Posterior vena cava (tissue), 2 donors: Measurements from ENCODE around the gene BCL10. TPM values are rescaled to one million over a fixed set of nuclear protein-coding genes. Genes with fewer than 3 reads are reported as not detected.

Source experiments
- DNase-seq: peaks from one replicate; pipeline ENCODE4 v3.0.0-alpha.2; 2020; ENCODE audit warnings: low spot score
- intact Hi-C, 2 donors: fragments of 100-400 bp; cut with DNase I; formaldehyde crosslinking; loops; one replicate each; pipeline versions ENCODE4 v1.14.1 to v1.14.2; 2022 to 2023
- long read RNA-seq, 2 donors: library from polyadenylated mRNA; unstranded; transcript quantifications; one replicate each; pipeline ENCODE4 v2.0.0, GENCODE V29; 2020 to 2021
- total RNA-seq, 2 donors: library from RNA; stranded (reverse); fragmentation: NEBNext Ultra II Directional; extraction: Animal tissue kit (Norgen Biotek cat#: 25700); gene quantifications; one replicate each; pipeline ENCODE4 v1.2.1, GENCODE V29; 2021
- donor health status: DM: yes; HTN: yes; CAD: no.
- donor health status: DM: yes; HTN: yes; CAD: no.

Gene BCL10
- total RNA-seq, result 10 to 100 TPM; 17.0 to 22.1 TPM
- long read RNA-seq, donor 1, transcript BCL10-203 (3 exons, 2,833 nt), result major isoform, 12 of 15 reads
- long read RNA-seq, donor 1, partial matches to known transcripts, result 0 of 15 reads
- long read RNA-seq, donor 1, other reads (novel, unspliced or antisense), result 3 of 15 reads
- long read RNA-seq, donor 2, transcript BCL10-203 (3 exons, 2,833 nt), result major isoform, 21 of 24 reads
- long read RNA-seq, donor 2, partial matches to known transcripts, result 1 of 24 reads
- long read RNA-seq, donor 2, other reads (novel, unspliced or antisense), result 1 of 24 reads

DNA sequence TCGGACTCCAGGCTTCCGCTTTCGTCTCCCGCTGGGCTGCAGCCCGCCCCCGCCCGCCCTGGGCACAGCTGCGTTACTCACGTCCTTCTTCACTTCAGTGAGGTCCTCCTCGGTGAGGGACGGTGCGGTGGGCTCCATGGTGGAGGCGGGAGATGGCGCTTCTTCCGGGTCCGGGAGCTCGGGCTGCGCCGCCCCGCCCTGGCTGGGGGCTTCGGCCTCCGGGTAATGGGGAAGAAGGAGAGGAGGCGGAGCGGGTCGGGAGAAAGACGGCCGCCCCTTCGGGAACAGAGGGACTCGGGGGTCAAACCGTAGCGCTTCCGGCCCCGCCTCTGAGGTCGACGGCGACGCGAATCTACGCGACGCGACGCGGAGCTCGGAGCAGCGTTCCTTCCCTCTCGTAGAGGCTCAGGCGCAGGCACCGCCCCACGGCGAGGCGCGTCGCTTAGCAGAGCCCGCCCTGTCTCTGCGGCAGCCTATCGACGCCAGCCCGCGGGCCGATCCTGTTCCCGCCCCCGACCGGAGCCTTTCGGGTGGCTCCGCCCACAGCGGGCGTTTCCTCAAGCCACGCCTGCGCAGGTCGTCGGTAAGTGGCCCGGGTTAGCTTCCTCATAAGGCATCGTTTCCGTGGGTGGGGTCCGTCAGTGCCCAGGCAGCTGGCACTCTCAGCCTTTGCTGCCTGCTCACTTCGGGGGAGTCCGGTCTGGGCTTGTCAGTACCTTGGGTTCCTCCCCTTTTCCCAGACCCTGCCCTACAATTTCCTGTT lies at the start of gene BCL10:
TSS of gene BCL10 (minus strand) at position 418 of the 763 bp plus-strand sequence. CDS start at position 138, 280 bp downstream.
- intact Hi-C loops, result no loop called here
- DNase-seq, result peak; percentile 100

DNA sequence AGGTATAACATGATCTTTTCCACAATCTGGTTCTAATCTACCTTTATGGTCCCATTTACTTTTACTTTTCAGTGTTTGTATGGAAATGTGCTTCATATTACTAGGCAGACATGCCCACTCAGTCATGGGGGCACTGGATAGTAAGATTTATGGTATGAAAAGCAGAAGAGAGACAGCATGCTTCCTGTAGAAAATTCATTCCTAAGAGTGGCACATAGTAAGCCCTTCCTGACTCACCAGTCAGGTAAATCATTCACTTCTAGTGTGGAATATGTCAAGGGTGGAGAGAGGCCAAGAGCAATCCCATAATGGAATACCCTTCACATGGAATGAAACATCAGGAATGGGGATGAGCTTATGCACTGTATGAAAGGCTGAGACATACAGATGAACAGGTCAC lies 49.5 kb upstream of the BCL10 start:
- intact Hi-C loops, result loop anchor here in 1 of 2 donors (5.0 kb wide), 1 partner anchor 71 kb away; no protein-coding TSS in a partner anchor
- no peak for DNase-seq

DNA sequence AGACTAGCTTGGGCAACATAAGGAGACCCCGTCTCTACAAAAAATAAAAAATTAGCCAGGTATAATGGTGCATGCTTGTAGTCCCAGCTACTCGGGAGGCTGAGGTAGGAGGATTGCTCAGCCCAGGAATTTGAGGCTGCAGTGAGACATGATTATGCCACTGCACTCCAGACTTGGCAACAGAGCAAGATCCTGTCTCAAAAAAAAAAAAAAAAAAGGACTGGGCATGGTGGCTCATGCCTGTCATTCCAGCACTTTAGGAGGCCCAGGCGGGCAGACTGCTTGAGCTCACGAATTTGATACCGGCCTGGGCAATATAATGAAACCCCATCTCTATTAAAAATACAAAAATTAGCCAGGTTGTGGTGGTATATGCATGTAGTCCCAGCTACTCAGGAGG lies 47.3 kb upstream of the BCL10 start:
- no peak for DNase-seq
- intact Hi-C loops, result no loop called here

DNA sequence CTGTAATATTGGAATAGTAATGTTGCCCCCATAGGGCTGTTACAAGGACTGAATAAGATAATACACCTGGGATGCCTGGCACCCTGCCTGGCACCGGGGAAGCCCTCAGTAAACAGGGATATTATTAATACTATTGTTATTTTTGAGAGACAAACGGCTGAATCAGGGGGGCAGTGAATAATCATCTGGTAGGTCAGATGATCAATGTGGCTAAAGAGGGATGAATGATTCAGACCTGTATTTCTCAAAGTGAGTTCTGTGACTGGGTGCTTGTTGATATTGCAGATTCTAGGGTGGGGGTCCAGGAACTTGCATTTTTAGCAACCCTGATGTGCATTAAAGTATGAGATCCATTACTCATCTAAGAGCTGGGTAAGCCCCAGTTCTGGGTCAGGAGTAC lies 46.2 kb upstream of the BCL10 start:
- intact Hi-C loops, result no loop called here
- DNase-seq, result no peak

DNA sequence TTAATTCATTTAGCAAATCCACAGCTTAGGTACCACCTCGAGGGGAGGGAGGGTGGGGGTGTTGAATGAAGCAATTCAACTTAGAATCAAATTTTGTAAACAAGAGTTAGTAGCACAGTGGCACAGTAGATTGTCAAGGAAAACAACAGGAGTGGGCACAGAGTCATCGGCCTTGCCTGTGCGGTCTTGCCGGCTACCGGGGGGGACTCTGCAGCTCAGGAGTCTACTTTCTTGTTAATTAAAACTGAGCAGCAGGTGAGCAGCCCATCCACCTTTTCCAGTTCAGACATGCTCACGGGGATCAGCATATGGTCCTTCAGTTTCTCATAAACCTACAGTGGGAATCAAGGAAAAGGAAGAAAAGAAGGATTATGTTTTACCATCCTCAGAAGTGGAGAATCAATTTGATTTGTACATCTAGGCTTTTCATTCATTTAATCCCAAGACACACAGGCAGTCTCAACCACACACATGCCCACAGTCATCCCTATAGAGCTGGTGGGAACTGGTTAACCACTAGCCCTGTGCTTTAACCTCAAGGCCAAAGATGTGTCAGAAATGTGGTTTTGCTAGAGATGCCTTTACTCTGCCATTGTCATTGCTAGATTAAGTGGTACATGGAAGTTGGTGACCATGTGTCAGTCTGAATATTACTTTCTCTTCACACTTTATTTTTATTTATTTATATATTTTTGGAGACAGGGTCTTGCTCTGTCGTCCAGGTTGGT lies 45.0 kb upstream of the BCL10 start:
- intact Hi-C loops, result no loop called here
- DNase-seq, result no peak

DNA sequence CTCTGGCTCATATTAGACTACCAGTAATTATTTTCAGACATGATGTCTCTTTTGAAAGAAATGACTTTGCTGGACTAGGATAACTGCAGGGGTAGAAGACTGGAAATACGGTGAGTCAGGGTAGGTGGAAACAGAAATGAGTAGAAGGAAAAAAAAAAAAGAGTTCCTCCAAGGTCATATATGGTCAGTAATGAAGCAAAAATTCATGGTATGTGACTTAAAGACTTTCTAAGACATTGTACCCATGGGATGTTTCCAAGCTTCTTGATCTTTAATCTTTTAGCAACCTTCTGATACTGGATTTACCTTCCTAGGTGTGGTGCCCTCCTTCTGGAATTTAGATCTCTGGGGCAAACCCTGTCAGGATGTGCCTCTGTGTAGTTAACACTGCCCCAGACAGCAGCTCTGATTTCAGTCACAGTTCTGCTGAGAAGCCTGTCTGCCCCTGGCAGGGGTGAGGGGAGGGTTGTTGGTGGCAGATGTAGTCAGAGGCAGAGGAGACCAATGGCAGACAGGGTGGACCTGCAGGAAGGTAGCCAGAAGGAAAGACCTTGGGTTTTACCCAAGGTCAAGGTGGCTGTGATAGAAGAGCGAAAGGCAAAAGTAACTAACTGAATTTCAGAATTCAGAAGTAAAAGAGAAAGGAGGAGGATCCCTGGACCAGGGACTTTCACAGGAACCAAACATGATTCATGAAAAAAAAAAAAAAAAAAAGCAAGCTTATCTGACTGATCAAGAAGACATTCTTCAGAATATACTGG lies 44.1 kb upstream of the BCL10 start:
- intact Hi-C loops, result no loop called here
- DNase-seq, result no peak

DNA sequence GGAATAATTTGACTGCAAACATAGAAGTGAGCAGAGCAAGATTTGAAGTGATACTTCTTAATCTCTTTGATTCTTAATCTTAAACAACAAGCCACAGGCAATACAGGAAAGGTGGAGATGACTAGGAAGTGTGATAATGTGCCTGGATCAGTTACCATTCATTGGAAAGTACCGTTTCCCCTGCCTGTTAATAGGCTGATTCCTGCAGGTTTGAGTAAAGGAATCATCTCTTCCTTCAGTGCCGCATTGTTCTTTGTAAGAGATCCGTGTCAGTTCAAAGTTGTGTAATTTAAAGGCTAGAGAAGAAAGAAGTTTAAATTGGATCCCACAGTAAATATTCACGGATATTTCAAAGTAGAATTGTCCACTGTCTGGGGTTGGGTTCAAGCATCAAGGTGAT lies 43.5 kb upstream of the BCL10 start:
- intact Hi-C loops, result loop anchor here in 1 of 2 donors (10.0 kb wide), 1 partner anchor 75 kb away; no protein-coding TSS in a partner anchor
- no peak for DNase-seq

DNA sequence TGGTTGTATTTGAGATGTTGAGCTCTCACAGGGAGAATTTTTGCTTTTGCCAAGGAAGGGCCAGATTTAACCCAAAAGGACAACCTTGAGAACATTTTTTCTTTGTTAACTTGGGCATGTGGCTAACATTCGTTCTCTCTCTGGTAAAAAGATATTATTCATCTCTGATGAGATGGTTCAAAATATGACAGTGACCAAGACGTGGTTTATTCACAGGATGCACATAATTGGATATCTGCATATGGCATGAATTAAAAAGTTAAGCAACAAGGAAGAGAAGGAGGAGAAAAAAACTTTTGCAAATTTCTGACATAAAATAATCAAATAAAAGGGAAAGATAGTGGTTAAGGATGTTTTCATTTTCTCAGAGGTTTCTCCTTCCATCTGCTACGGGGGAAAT lies 43.1 kb upstream of the BCL10 start:
- intact Hi-C loops, result loop anchor here in 1 of 2 donors (10.0 kb wide), 1 partner anchor 75 kb away; no protein-coding TSS in a partner anchor
- DNase-seq, result no peak

DNA sequence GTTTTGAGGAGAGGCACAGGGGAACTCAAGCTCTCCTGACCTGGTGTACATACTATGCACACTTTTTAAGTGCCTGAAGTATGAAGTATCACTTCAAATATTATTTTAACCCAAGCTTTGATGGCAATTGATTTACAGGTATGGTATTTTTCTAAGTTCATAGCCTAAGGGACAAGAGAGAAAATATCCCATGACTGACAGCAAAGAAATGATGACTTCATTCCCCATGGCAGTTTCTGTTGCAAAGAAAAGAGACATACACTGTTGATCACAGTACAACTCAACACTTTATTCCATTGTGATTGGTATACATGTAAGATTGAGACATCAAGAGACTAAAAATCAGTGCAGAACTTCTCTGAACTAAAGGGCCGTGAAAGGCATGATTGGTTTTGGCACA lies 41.8 kb upstream of the BCL10 start:
- intact Hi-C loops, result loop anchor here in 1 of 2 donors (10.0 kb wide), 1 partner anchor 77 kb away; no protein-coding TSS in a partner anchor
- no peak for DNase-seq

DNA sequence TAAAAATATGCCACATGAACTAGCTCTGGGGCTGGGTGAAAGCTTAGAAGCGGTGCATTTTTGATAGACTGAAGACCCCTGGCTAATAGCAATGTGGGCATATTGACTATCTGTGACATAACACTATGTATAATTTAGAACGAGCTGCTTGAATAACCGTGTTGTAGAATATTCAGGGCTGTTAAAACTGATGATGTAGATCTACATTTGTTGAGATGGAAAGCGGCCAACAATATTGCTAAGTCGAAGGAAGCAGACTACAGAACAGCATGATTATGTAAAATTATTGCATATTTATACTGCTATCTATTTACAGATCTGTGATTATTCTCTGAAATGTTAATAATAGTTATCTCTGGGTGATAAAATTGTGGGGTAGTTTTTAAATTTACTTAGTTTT lies 41.1 kb upstream of the BCL10 start:
- DNase-seq, result no peak
- intact Hi-C loops, result loop anchor here in 1 of 2 donors (10.0 kb wide), 1 partner anchor 77 kb away; no protein-coding TSS in a partner anchor

DNA sequence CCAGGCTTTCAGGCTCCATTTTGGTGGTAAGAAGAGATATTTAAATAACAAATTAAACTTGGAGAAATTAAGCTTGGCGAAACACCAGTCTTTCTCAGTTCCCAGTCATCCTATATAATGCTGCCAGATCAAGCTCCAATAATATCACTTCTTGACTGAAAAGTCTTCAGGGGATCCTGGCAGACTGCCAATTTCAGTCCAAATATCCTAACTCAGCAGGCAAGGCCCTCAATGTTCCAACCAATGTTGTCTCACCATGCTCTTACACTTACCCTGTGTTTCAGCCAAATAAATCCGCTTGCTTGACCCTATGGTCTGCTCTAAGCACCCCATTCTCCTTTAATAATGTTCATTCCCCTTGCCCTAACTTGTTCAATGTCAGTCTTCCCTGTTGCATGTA lies 39.9 kb upstream of the BCL10 start:
- intact Hi-C loops, result loop anchor here in 1 of 2 donors (10.0 kb wide), 1 partner anchor 78 kb away; no protein-coding TSS in a partner anchor
- no peak for DNase-seq

DNA sequence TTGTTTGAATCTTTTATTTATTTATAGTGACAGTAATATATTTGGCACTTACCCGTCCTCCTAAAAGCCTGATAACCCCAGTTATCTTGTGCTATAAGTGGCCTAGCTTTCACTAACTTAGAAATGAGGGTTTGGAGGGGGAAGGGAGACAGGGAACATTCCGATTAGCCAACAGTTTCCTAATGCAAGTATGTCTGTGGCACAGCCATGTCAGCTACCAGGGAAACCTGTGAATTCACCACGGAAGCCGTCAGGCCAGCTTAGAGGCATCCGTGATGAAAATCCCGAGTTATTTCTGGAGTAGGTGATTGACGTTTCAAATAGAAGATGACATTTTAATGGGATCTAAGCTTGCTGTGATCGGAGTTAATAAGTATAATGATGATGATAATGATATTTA lies 39.4 kb upstream of the BCL10 start:
- intact Hi-C loops, result loop anchor here in 1 of 2 donors (10.0 kb wide), 1 partner anchor 79 kb away; no protein-coding TSS in a partner anchor
- DNase-seq, result no peak

DNA sequence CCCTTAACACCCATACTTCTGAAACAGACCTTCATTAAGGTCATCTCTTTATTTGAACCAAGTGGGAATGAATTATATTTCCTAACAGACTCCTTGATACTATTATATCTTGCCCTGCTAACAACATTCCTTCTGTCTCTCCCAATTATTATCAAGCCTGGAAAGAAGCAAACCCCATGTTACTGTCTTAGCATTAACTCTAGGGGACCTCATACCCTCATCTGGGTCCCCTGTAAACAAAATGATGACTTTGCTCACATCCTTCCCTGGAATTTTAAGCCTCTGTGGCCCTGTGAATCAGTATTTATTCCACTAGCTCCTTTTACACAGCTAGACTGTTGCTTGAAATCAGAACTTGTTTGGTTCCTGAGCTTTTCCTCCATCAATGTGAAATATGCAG lies 38.3 kb upstream of the BCL10 start:
- no peak for DNase-seq
- intact Hi-C loops, result loop anchor here in 1 of 2 donors (10.0 kb wide), 1 partner anchor 80 kb away; no protein-coding TSS in a partner anchor

DNA sequence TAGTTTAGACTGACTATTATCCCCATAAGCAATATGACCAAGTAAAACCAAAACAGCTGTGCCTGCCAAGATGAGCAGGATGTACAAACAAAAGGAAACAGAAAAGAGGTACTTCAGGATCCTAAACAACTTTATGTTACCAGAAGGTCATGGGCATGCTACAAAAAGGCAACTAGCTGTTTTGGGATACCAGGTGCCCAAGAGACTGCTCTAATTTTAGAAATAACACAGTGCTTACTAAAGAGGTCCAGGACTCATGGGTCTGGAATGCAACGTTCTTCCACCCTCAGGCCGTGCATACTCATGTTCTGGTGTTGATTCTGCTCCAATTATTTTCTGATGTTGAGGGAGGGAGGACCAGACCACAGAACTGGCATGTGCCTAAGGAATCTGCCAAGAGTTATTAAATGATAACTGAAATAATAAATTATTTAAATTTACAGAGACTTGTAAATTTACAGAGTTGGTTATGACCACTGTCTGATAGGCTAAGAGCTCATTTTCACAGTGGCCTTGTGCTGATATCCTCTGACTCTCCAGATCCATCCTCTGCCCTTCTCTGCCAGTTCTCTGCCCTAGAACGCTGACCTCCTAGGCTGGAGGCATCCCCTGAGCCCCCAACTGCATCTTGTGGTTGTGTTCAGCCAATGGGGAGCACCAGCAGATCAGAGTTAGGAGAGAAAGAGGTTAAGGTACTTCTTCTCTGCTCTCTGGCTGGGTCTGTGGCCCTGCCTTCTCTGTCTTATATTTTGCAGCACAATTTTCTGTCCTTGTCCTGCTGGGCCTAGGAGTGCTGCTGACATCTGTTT lies 37.7 kb upstream of the BCL10 start:
- DNase-seq, result no peak
- intact Hi-C loops, result loop anchor here in 1 of 2 donors (10.0 kb wide), 1 partner anchor 81 kb away; no protein-coding TSS in a partner anchor

DNA sequence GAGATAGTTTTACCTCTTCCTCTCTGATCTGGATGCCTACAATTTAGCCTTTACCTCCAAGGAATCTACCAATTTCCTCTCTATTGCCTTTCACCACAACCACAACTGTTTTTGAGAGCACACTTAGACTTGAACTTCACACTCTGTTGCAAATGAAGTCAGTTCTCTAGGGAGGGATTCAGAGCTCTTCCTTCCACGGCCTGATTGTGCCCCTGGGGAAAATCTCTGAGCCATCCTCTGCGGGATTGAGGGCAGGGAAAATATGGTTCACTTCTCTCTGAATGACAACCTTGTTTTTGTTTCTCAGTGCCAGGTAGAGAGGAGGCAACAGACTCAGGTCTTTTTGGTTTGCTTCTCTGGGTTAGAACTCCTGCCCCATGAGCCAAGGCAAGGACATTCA lies 35.4 kb upstream of the BCL10 start:
- intact Hi-C loops, result loop anchor here in 1 of 2 donors (10.0 kb wide), 1 partner anchor 83 kb away; no protein-coding TSS in a partner anchor

DNA sequence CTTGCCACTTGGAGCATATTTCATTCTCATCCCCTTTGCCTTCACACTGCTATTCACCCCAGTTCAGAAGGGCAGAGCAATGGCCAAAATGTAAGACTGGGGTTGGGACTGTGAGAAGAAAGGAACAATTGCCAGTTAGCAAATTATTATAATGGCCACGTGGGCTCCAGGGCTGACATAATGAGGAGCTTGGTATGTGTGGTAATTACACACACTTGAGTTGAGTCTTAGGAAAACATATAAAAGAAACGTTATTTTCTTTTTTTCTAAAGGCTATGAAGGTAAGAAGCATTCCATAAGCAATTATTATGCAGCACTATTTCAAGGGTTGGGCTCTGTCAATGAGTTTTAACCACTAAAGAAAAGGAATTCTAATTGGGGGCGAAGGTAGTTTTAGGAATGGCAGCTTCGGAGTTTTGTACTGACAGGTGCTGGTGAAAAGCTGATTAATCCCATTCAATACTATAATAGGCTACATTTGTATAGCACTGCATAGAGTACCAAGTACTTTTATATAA lies 32.5 kb upstream of the BCL10 start:
- DNase-seq, result no peak
- intact Hi-C loops, result loop anchor here (5.0 kb wide), 2 partner anchors 268 to 383 kb away; no protein-coding TSS in a partner anchor

More for the DNA sequence above, 35.4 kb upstream of the BCL10 start:
- no peak for DNase-seq

DNA sequence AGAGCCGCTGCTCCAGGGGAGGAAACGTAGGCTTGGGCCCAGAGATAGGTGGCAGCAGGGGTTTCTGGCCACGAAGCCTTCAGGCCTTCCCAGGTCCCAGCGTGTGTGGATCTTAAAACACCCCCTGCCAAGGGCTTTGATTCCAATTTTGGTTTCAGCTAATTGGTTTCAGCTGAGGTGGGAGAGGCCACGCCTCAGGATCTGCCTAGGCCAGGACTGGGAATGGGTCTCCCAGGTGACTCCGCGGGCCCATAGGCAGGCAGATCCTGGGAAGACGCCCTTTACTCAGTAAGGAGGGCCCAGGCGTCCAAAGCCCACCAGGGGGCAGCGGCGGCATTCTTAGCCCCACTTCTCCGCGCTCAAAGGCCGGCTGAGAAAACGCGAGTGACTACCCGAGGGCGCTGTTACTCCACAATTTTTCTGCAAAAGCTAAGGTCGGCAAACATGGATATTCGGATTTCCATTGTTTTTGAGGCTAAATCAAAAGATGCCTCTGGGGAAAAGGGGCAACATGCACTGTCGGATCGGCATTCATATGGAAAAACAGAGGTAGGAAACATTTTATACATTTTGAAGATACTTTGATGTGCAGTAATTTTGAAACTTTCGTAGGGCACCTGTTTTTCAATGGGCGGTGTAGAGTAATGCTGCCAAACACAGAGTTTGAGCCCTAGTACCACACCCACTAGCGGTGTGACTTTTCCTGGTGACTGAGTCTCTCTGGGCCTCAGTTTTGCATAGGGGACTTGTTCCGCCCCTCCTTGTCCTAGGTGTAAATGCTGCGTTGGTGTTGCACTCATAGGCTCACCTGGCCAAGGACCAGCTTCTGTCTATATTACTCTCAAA lies 31.8 kb upstream of the BCL10 start:
- DNase-seq, result peak; percentile 96
- intact Hi-C loops, result loop anchor here (5.0 kb wide), 2 partner anchors 269 to 384 kb away; no protein-coding TSS in a partner anchor
